Measurements from ENCODE around the gene PLXDC2. TPM values are rescaled to one million over a fixed set of nuclear protein-coding genes. Genes with fewer than 3 reads are reported as not detected.

PLXDC2 gene
- total RNA-seq, 2 donors from 2014 or later, result 0.07 to 0.09 TPM

DNA sequence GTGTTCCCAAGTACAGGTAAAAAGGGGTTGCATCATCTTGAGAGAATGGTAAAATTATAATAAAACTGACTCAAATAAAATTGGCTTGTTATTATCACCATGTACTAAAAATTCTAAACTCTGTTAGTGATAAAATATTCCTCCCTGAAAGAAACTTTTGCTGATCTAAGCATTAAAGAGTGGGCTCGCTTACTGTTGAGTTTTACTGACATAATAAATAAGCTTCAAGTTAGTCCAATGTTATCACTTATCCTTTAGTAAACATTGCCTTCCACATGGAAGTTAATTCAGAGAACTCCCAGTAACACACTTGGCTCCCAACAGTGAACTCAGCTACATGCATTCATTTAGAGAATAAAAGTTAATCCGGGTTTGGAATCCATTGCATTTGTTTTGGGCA, 456.4 kb downstream of the PLXDC2 start:
- DNase-seq, result no peak
- ATAC-seq (replicated peaks in 1 of 2), result no peak
- H3K4me3 Mint-ChIP-seq, result no peak overlapping the region
- H3K4me1 Mint-ChIP-seq (ENCODE audit: low read depth), result no peaks in the 10 kb centered on the region
- no peaks in the 10 kb centered on the region for H3K36me3 Mint-ChIP-seq (ENCODE audit: insufficient read depth in 2 of 2)
- peaks cover 9 to 15% of the 10 kb centered on the region in 2 donors for H3K9me3 Mint-ChIP-seq
- no peaks in the 10 kb centered on the region for H3K27me3 Mint-ChIP-seq (ENCODE audit: low read depth)
- H3K27ac Mint-ChIP-seq, result no peak overlapping the region

DNA sequence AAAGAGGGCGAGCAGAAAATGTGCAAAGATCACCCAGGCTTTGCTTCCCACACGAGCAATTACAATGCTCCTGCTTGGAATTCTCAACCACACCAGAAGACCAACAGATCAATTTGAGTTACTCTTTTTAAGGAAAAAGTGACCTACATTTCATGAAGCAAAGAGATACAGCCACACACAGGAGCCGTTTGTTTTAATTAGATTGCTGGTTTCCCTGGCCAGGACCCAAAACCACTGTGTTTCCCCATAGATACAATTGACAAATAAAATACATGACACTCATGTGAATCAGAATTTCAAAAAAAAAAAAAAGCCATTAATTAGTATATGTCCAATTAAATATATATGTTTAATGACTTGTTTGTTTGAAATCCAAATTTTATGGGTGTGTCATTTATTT, 458.3 kb downstream of the PLXDC2 start:
- ATAC-seq (replicated peaks in 1 of 2), result no peak
- H3K4me3 Mint-ChIP-seq, result no peak overlapping the region
- H3K36me3 Mint-ChIP-seq (ENCODE audit: insufficient read depth in 2 of 2), result no peaks in the 10 kb centered on the region
- H3K27me3 Mint-ChIP-seq (ENCODE audit: low read depth), result no peaks in the 10 kb centered on the region
- no peak for DNase-seq
- no peaks in the 10 kb centered on the region for H3K4me1 Mint-ChIP-seq (ENCODE audit: low read depth)
- no peak overlapping the region for H3K27ac Mint-ChIP-seq
- peaks cover 12 to 13% of the 10 kb centered on the region in 2 donors for H3K9me3 Mint-ChIP-seq

DNA sequence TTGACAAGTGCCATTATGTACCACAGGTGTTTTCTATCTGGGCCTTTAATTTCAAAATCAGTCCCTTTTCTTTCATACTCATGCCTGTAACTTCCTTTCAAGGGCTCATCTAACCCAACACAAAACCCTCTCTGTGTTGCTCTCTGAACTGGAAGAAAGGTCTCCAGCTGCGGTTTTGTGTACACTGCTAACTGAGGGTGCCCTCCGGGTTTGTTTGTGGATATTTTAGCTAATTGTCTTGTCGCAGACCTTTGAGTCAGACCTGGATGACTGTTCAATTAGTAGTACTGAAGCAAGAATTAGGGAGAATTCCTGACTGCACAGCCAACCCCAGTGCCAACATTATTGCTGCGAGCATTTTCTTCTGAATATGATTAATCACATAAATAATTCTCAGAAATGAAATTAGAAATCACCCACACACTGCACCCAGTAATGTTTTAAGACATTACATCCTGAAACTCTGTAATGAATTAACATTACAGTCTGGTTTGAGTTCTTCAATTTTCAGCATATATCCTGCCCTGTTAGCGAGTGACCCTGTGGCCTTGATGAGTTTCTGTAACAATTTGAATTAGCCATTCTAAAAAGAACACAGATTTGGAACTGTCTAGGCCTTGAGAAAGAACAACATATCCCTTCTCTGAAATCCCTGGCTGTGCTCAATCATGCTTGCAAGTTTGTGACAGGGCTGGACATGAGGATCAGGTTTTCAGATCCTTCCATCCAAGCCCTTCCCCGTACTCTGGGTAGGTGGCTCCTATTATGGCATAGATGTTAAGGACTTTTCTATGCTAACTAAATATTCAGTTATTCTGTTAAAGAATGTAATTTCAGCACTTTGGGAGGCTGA, 460.1 kb downstream of the PLXDC2 start:
- Mint-ChIP-seq H3K4me1 (ENCODE audit: low read depth) (no peaks in the 10 kb centered on the region), H3K27me3 (ENCODE audit: low read depth) (no peaks in the 10 kb centered on the region), H3K36me3 (ENCODE audit: insufficient read depth in 2 of 2) (no peaks in the 10 kb centered on the region), H3K27ac (no peak overlapping the region), H3K9me3 (peaks cover 7 to 9% of the 10 kb centered on the region in 2 donors), H3K4me3 (no peak overlapping the region)
- DNase-seq, result no peak
- no peak for ATAC-seq (replicated peaks in 1 of 2)

DNA sequence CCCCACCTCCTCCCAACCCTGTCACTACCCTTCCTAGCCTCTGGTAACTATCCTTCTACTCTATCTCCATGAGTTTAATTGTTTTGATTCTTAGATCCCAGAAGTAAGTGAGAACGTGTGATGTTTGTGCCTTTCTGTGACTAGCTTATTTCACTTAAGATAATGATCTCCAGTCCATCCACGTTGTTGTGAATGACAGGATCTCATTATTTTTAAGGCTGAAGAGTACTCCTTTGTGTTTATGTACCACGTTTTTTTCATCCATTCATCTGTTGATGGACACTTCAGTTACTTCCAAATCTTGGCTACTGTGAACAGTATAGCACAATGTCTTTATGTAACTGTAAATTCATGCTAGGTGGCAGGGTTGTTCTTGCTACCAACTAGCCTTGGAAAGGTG, 461.6 kb downstream of the PLXDC2 start:
- Mint-ChIP-seq H3K27me3 (ENCODE audit: low read depth) (no peaks in the 10 kb centered on the region), H3K36me3 (ENCODE audit: insufficient read depth in 2 of 2) (no peaks in the 10 kb centered on the region), H3K4me1 (ENCODE audit: low read depth) (no peaks in the 10 kb centered on the region), H3K9me3 (peaks cover 4 to 6% of the 10 kb centered on the region in 2 donors), H3K4me3 (no peak overlapping the region), H3K27ac (no peak overlapping the region)
- no peak for ATAC-seq (replicated peaks in 1 of 2)
- DNase-seq, result no peak

DNA sequence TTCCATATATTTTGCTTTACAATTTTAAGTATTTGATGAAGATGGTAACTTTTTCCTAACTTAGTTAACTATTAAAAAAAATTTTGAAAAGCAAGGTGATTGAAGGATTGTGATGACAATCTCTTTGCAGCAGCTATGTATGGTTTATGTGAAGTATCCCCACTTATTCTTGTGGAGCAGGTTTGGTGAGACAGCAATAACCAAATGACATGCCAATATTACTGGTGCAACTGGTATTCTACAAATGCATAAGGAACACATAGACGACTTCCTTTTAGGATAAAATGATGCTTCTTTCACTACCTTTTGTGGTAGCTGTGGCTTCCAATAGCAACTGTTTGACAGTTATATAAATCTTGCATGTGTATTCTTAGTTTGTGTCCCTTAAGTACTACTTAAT, 465.3 kb downstream of the PLXDC2 start:
- no peak overlapping the region for H3K4me3 Mint-ChIP-seq
- H3K4me1 Mint-ChIP-seq (ENCODE audit: low read depth), result no peaks in the 10 kb centered on the region
- no peaks in the 10 kb centered on the region for H3K36me3 Mint-ChIP-seq (ENCODE audit: insufficient read depth in 2 of 2)
- no peak overlapping the region for H3K27ac Mint-ChIP-seq
- peaks cover 0 to 3% of the 10 kb centered on the region in 2 donors for H3K9me3 Mint-ChIP-seq
- DNase-seq, result no peak
- no peaks in the 10 kb centered on the region for H3K27me3 Mint-ChIP-seq (ENCODE audit: low read depth)
- ATAC-seq (replicated peaks in 1 of 2), result no peak

DNA sequence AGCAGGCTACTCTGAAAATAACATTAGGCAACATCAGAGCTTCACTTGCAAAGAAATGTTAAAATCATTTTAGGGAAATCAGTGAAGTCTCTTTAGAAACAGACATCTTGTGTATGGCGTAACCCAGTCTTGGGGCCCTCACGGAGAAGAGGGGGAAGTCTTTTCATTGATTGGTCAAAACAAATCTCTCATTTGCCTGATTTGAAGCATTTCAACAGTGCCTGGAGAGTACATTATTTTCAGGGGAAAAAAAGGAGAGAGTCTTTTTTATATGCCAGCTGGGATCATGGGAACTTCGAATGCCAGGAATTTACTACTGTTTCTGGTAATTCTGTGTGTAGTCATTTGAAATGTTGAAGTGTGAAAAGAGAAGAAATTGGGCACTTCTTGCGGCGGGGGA, 471.4 kb downstream of the PLXDC2 start:
- no peaks in the 10 kb centered on the region for H3K4me1 Mint-ChIP-seq (ENCODE audit: low read depth)
- H3K27ac Mint-ChIP-seq, result no peak overlapping the region
- peaks cover 4 to 5% of the 10 kb centered on the region in 2 donors for H3K9me3 Mint-ChIP-seq
- DNase-seq (no peak), ATAC-seq (replicated peaks in 1 of 2) (no peak)
- no peaks in the 10 kb centered on the region for H3K27me3 Mint-ChIP-seq (ENCODE audit: low read depth)
- H3K4me3 Mint-ChIP-seq, result no peak overlapping the region
- no peaks in the 10 kb centered on the region for H3K36me3 Mint-ChIP-seq (ENCODE audit: insufficient read depth in 2 of 2)

DNA sequence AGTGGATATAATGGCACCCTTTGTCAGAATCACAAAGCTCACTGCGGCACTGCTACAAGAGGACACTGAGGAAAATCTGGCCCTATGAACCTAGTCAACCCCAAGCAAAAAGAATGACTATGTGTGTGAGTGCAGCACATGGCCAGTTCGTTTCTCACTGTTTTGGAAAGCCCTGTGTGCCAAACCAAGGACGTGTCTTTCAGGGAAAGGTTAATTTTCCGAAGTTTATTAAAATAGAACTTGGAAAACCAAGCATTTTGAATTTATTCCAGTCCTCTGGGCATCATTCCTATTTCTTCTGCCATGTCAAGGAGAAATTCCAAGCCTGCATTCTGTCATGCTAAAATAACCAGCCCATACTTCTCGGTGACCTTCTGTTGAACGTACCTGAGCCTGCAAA, 471.8 kb downstream of the PLXDC2 start:
- no peak for ATAC-seq (replicated peaks in 1 of 2)
- H3K27ac Mint-ChIP-seq, result no peak overlapping the region
- H3K4me1 Mint-ChIP-seq (ENCODE audit: low read depth), result no peaks in the 10 kb centered on the region
- no peaks in the 10 kb centered on the region for H3K36me3 Mint-ChIP-seq (ENCODE audit: insufficient read depth in 2 of 2)
- H3K9me3 Mint-ChIP-seq, result peaks cover 4 to 5% of the 10 kb centered on the region in 2 donors
- no peaks in the 10 kb centered on the region for H3K27me3 Mint-ChIP-seq (ENCODE audit: low read depth)
- no peak overlapping the region for H3K4me3 Mint-ChIP-seq
- DNase-seq, result no peak

DNA sequence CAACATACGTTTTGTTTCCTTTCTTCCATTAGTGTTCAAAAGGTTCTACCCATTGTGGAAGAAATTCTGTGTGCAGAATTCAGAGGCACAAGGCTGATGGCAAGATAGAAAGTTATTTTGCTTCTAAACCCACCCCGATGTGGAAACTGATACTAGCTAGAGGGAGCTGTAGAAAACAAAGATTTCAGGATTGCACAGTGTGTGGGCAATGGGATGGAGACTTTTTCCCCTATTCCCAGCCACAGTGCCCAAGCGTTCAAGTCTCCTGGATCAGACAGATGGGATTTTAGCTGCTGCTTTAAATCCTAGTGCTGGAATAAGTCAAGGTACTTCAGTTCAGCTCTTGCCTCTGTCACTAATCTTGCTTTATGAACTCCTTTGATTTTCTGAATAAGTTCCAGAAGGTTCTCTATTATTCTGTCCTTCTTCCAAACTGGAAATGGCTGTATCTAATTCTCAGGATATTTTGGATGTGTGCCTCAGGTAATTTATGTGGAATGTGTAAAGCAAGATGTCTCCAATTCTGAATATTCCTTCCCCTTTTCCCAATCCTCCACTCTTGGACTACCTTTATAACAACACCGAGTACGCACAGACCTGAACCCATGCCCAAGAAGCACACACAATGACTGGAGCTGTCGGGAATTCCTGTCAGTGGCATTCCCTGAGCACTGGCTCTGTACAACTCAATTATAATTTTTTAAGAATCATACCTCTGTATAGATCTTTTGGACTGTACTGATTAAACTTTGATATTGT, 473.0 kb downstream of the PLXDC2 start:
- no peaks in the 10 kb centered on the region for H3K27me3 Mint-ChIP-seq (ENCODE audit: low read depth)
- peaks cover 4 to 5% of the 10 kb centered on the region in 2 donors for H3K9me3 Mint-ChIP-seq
- H3K36me3 Mint-ChIP-seq (ENCODE audit: insufficient read depth in 2 of 2), result no peaks in the 10 kb centered on the region
- H3K27ac Mint-ChIP-seq, result no peak overlapping the region
- DNase-seq (no peak), ATAC-seq (replicated peaks in 1 of 2) (no peak)
- no peaks in the 10 kb centered on the region for H3K4me1 Mint-ChIP-seq (ENCODE audit: low read depth)
- H3K4me3 Mint-ChIP-seq, result no peak overlapping the region

DNA sequence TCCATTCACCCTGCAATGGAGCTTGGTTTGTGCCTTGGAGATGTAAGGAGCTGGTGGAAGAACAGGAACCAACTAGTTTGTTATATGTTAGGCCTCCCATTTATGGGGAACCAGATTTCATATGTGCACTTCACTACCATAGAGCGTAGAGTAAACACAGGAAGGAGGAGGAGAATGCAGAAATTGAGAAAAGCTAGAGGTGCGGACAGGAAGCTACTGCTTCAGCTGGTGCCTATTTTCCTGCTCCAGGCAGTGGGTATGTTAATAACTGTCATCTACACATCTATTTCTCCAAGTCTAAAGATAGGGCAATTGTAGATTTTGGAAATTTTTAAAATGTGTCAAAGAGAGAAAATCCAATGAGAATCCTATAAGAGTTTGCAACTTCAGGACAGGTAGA, 482.2 kb downstream of the PLXDC2 start:
- Mint-ChIP-seq H3K4me3 (no peak overlapping the region), H3K9me3 (peaks cover 4 to 7% of the 10 kb centered on the region in 2 donors), H3K4me1 (ENCODE audit: low read depth) (no peaks in the 10 kb centered on the region), H3K27me3 (ENCODE audit: low read depth) (no peaks in the 10 kb centered on the region), H3K27ac (no peak overlapping the region), H3K36me3 (ENCODE audit: insufficient read depth in 2 of 2) (peaks cover 0 to 2% of the 10 kb centered on the region in 2 donors)
- ATAC-seq (replicated peaks in 1 of 2) (no peak), DNase-seq (no peak)

DNA sequence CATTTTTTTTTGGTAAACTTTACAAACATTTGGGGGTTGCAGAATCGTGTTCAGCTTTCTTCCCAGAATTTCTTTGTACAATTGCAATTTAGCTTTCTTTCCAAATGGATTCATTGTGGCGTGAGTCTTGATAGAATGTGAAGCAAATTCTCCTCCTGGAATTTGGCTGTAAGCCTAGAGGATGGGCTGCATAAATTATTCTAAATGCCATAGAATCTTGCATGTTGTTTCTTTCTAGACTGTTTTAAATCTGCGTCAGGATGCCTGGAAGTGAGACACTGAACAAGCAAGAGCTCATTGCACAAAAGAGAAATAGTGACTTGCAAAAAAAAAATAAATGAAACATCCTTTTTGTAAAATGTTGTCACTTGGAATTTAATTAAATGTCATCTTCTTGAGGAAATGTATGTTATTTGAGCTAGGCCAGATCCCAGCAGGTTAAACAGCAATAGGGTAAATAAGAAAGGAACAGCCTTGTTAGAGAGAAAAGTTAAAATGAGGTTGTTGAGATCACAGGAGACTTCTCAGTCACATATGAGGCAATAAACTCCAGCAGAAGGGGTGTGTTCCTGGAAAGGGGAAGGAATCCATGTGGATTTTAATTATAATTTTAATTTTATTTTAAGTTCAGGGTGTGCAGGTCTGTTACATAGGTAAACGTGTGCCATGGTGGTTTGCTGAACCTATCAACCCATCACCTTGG, 483.0 kb downstream of the PLXDC2 start:
- Mint-ChIP-seq H3K4me3 (no peak overlapping the region), H3K9me3 (peaks cover 4 to 7% of the 10 kb centered on the region in 2 donors), H3K27ac (no peak overlapping the region), H3K36me3 (ENCODE audit: insufficient read depth in 2 of 2) (peaks cover 0 to 2% of the 10 kb centered on the region in 2 donors), H3K27me3 (ENCODE audit: low read depth) (no peaks in the 10 kb centered on the region), H3K4me1 (ENCODE audit: low read depth) (no peaks in the 10 kb centered on the region)
- ATAC-seq (replicated peaks in 1 of 2), result no peak
- DNase-seq, result no peak

DNA sequence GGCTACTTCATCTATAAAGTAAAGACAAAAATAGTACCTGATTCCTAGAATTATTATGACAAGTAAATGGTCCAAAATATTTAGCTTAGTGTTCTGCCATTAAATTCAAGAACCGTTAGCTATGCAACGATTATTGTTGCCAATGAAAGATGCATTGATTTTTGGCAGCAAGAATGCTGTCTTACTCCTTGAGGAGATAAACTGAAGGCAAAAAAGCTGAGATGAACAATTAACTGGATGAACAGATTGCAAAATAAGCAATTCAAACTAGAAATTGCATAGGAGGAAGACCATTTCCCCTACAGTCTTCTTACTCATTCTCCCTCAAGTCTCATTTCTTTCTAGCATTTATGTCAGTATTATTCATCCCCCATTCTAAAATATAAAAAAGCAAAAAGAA, 484.5 kb downstream of the PLXDC2 start:
- H3K4me3 Mint-ChIP-seq, result no peak overlapping the region
- no peaks in the 10 kb centered on the region for H3K4me1 Mint-ChIP-seq (ENCODE audit: low read depth)
- no peaks in the 10 kb centered on the region for H3K36me3 Mint-ChIP-seq (ENCODE audit: insufficient read depth in 2 of 2)
- H3K27ac Mint-ChIP-seq, result no peak overlapping the region
- ATAC-seq (replicated peaks in 1 of 2), result no peak
- no peak for DNase-seq
- peaks cover 1 to 9% of the 10 kb centered on the region in 2 donors for H3K9me3 Mint-ChIP-seq
- H3K27me3 Mint-ChIP-seq (ENCODE audit: low read depth), result no peaks in the 10 kb centered on the region

DNA sequence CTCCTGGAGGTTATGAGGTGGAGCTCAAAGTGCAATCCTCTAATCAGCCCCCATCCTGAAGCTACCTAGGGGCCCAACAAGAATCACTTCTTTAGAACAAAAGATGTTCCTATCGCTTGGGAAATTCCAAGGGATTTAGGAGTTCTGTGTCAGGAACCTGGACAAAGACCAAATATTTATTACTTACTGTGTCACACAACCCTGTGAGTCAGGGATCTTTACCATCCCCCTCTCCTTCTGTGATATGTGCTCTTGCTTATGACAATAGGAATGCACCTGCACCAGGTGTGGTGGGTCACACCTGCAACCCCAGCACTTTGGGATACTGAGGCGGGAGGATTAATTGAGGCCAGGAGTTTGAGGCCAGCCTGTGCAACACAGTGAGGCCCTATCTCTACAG, 485.8 kb downstream of the PLXDC2 start:
- no peak overlapping the region for H3K4me3 Mint-ChIP-seq
- peaks cover 3 to 6% of the 10 kb centered on the region in 2 donors for H3K9me3 Mint-ChIP-seq
- no peaks in the 10 kb centered on the region for H3K36me3 Mint-ChIP-seq (ENCODE audit: insufficient read depth in 2 of 2)
- ATAC-seq (replicated peaks in 1 of 2) (no peak), DNase-seq (no peak)
- no peaks in the 10 kb centered on the region for H3K27me3 Mint-ChIP-seq (ENCODE audit: low read depth)
- H3K27ac Mint-ChIP-seq, result no peak overlapping the region
- no peaks in the 10 kb centered on the region for H3K4me1 Mint-ChIP-seq (ENCODE audit: low read depth)

All from activated T-cell treated with anti-CD3 and anti-CD28 coated beads, Interleukin-2, amount 50 U/mL, for 72 hours (primary cell).